Sigmoid colon (tissue), 4 donors: ENCODE measurements around the gene FJX1.

Source experiments
- CTCF ChIP-seq, 4 experiments: fragments of 450-650 bp in 3 of 4; fragments of 200-600 bp in 1 of 4; IDR thresholded peaks; one replicate each; pipeline ENCODE4 v1.5.1; 2016 to 2019; ENCODE audit warnings: antibody characterized with exemption in 4 of 4, mild to moderate bottlenecking in 3 of 4, moderate library complexity in 2 of 4
- EP300 ChIP-seq, 4 donors: sonication (generic); formaldehyde crosslinking; IDR thresholded peaks; one replicate each; pipeline ENCODE4 v1.6.1; 2017; ENCODE audit warnings: antibody characterized with exemption in 4 of 4
- POLR2A ChIP-seq, 2 donors: fragments of 450-650 bp; IDR thresholded peaks; one replicate each; pipeline ENCODE4 v1.6.1; 2016; ENCODE audit warnings: antibody characterized with exemption in 2 of 2, mild to moderate bottlenecking in 2 of 2, moderate library complexity in 2 of 2
- POLR2AphosphoS5 ChIP-seq, 4 donors: sonication (generic); formaldehyde crosslinking; IDR thresholded peaks; one replicate each; pipeline ENCODE4 v1.6.1; 2017; ENCODE audit warnings: antibody characterized with exemption in 4 of 4

- no peak for TF ChIP-seq POLR2AphosphoS5 (IDR thresholded peaks at IDR 0.05)
- TF ChIP-seq POLR2A (IDR thresholded peaks at IDR 0.05) = no peak
- TF ChIP-seq CTCF (IDR thresholded peaks at IDR 0.05) = no peak
- TF ChIP-seq EP300 (IDR thresholded peaks at IDR 0.05) = no peak
Observed at GRCh38 chr11:35582033-35582432, 36.2 kb upstream of the FJX1 start.
